OCI-LY3 (cell line): ENCODE data around the gene SERTAD1.

Experiments
- H2AFZ ChIP-seq: fragments of 200-600, 300-600 bp; shearing (Covaris generic); 2 replicates; pipeline ENCODE4 v1.6.0; 2014; ENCODE audit warnings: antibody characterized with exemption, low read depth, low read length
- H3K27ac ChIP-seq: fragments of 200-600, 300-600 bp; sonication (generic); 2 replicates; pipeline ENCODE4 v1.5.1; 2014; ENCODE audit warnings: mild to moderate bottlenecking, low read length, moderate library complexity, mixed read lengths
- H3K27me3 ChIP-seq: fragments of 200-600, 300-600 bp; sonication (generic); 2 replicates; pipeline ENCODE4 v1.6.1; 2014; ENCODE audit warnings: low read depth, low read length, mixed read lengths
- H3K36me3 ChIP-seq: fragments of 200-600, 300-600 bp; sonication (generic); replicated peaks from 2 replicates; pipeline ENCODE3; 2014; ENCODE audit warnings: low read depth, low read length, mixed read lengths
- H3K4me1 ChIP-seq: fragments of 300-600, 200-600 bp; sonication (generic); 2 replicates; pipeline ENCODE4 v1.6.1; 2014; ENCODE audit warnings: low read length, mixed read lengths
- H3K4me2 ChIP-seq: fragments of 200-600, 300-600 bp; sonication (generic); 2 replicates; pipeline ENCODE4 v1.6.1; 2014; ENCODE audit warnings: low read length, mixed read lengths
- H3K4me3 ChIP-seq: fragments of 300-600, 200-600 bp; sonication (generic); 2 replicates; pipeline ENCODE4 v1.5.1; 2014; ENCODE audit warnings: antibody characterized with exemption, mild to moderate bottlenecking, low read length, moderate library complexity
- H3K79me2 ChIP-seq: fragments of 300-600, 200-600 bp; shearing (Covaris generic); 2 replicates; pipeline ENCODE4 v1.6.1; 2014; ENCODE audit warnings: mild to moderate bottlenecking, low read length, mixed read lengths
- H3K9ac ChIP-seq: fragments of 300-600, 200-600 bp; shearing (Covaris generic); 2 replicates; pipeline ENCODE4 v1.6.0; 2014; ENCODE audit warnings: mild to moderate bottlenecking, low read length, moderate library complexity
- H3K9me3 ChIP-seq: fragments of 200-600, 300-600 bp; shearing (Covaris generic); 2 replicates; pipeline ENCODE4 v1.6.1; 2014; ENCODE audit warnings: low read length, mixed read lengths; ENCODE audit not compliant: insufficient read depth
- H4K20me1 ChIP-seq: fragments of 200-600, 300-600 bp; sonication (generic); 2 replicates; pipeline ENCODE4 v1.6.1; 2016; ENCODE audit warnings: low read length, mixed read lengths; ENCODE audit not compliant: insufficient read depth
- CTCF ChIP-seq: fragments of 200-600, 300-600 bp; sonication (generic); IDR thresholded peaks from 2 replicates; pipeline ENCODE4 v1.5.1; 2014; ENCODE audit warnings: antibody characterized with exemption, low read length, low read depth
- EZH2phosphoT487 ChIP-seq: fragments of 200-600 bp; shearing (Covaris generic); IDR thresholded peaks from 2 replicates; pipeline ENCODE4 v1.6.1; 2018; ENCODE audit warnings: antibody characterized with exemption, mixed run types, low read depth

Gene SERTAD1

GRCh38 chr19:40392894-40393517, 32.8 kb downstream of the SERTAD1 start:
- Histone ChIP-seq H3K27ac (no peak overlapping the region), H4K20me1 (no peaks in the 10 kb centered on the region), H3K4me2 (no peak overlapping the region), H3K9me3 (no peaks in the 10 kb centered on the region), H3K4me1 (no peaks in the 10 kb centered on the region), H3K27me3 (peaks cover 27% of the 10 kb centered on the region), H3K36me3 (no peaks in the 10 kb centered on the region), H3K79me2 (no peaks in the 10 kb centered on the region), H3K9ac (no peak overlapping the region), H3K4me3 (no peak overlapping the region), H2AFZ (no peak overlapping the region)
- TF ChIP-seq EZH2phosphoT487 (no peak), CTCF (peak; percentile 34; the same call in 1 of the 2 replicates)

GRCh38 chr19:40392123-40392522, 33.7 kb downstream of the SERTAD1 start:
- no peak overlapping the region for H3K4me2 ChIP-seq
- TF ChIP-seq EZH2phosphoT487 (no peak), CTCF (no peak)
- H2AFZ ChIP-seq = no peak overlapping the region

GRCh38 chr19:40390084-40390742, 35.6 kb downstream of the SERTAD1 start, which contains the start of gene HIPK4:
HIPK4 (minus strand) TSS chr19:40390181; CDS start chr19:40389902, 279 bp downstream.
- Histone ChIP-seq H3K36me3 (no peaks in the 10 kb centered on the region), H2AFZ (no peak within 1 kb of the TSS)
- TF ChIP-seq CTCF (no peak), EZH2phosphoT487 (no peak)

More at GRCh38 chr19:40392123-40392522, 33.7 kb downstream of the SERTAD1 start:
- no peaks in the 10 kb centered on the region for H4K20me1 ChIP-seq
- H3K9me3 ChIP-seq = no peaks in the 10 kb centered on the region
- no peak overlapping the region for H3K27ac ChIP-seq
- no peak overlapping the region for H3K9ac ChIP-seq
- peaks cover 25% of the 10 kb centered on the region for H3K27me3 ChIP-seq
- H3K79me2 ChIP-seq = no peaks in the 10 kb centered on the region
- no peaks in the 10 kb centered on the region for H3K36me3 ChIP-seq
- H3K4me3 ChIP-seq = no peak overlapping the region
- no peaks in the 10 kb centered on the region for H3K4me1 ChIP-seq

GRCh38 chr19:40389404-40390083, 36.2 kb downstream of the SERTAD1 start:
- Histone ChIP-seq H3K27me3 (peaks cover 15% of the 10 kb centered on the region; the same call in 1 of the 2 replicates), H3K4me3 (no peak overlapping the region), H3K4me2 (no peak overlapping the region), H3K27ac (no peak overlapping the region), H3K9me3 (no peaks in the 10 kb centered on the region), H3K79me2 (no peaks in the 10 kb centered on the region), H2AFZ (no peak overlapping the region), H3K36me3 (no peaks in the 10 kb centered on the region), H3K4me1 (no peaks in the 10 kb centered on the region), H3K9ac (no peak overlapping the region), H4K20me1 (no peaks in the 10 kb centered on the region)
- TF ChIP-seq EZH2phosphoT487 (no peak), CTCF (no peak)

More at GRCh38 chr19:40390084-40390742, 35.6 kb downstream of the SERTAD1 start, which contains the start of gene HIPK4:
- Histone ChIP-seq H3K4me2 (no peak within 1 kb of the TSS), H3K27ac (no peak within 1 kb of the TSS), H4K20me1 (no peaks in the 10 kb centered on the region), H3K9me3 (no peaks in the 10 kb centered on the region), H3K79me2 (no peaks in the 10 kb centered on the region), H3K27me3 (peaks cover 11% of the 10 kb centered on the region; the same call in 1 of the 2 replicates), H3K9ac (no peak within 1 kb of the TSS), H3K4me3 (no peak within 1 kb of the TSS), H3K4me1 (no peaks in the 10 kb centered on the region)
